IPS-15b (cell line): ENCODE data around the gene SPATA13.

Experiments used
- H3K27me3 ChIP-seq: one replicate; pipeline ENCODE4 v1.6.1; 2013; ENCODE audit warnings: low read length; ENCODE audit not compliant: control insufficient read depth, insufficient read depth
- H3K36me3 ChIP-seq: one replicate; pipeline ENCODE4 v1.6.1; 2013; ENCODE audit warnings: low read length; ENCODE audit not compliant: control insufficient read depth, insufficient read depth
- H3K4me1 ChIP-seq: one replicate; pipeline ENCODE4 v1.6.1; 2013; ENCODE audit warnings: mild to moderate bottlenecking, low read length; ENCODE audit not compliant: control insufficient read depth, insufficient read depth
- H3K4me3 ChIP-seq: one replicate; pipeline ENCODE4 v1.5.1; 2013; ENCODE audit warnings: low read depth, low read length
- H3K9ac ChIP-seq: one replicate; pipeline ENCODE4 v1.6.1; 2013; ENCODE audit warnings: low read depth, mild to moderate bottlenecking, low read length
- H3K9me3 ChIP-seq: one replicate; pipeline ENCODE4 v1.6.1; 2013; ENCODE audit warnings: mild to moderate bottlenecking, low read length; ENCODE audit not compliant: control insufficient read depth, insufficient read depth

SPATA13 gene

GRCh38 chr13:24218977-24219376 lies 58.5 kb downstream of the SPATA13 start:
- Histone ChIP-seq H3K4me1 (peaks cover 10% of the 10 kb centered on the region), H3K9ac (no peak overlapping the region), H3K36me3 (peaks cover 8% of the 10 kb centered on the region), H3K9me3 (no peaks in the 10 kb centered on the region), H3K4me3 (no peak overlapping the region), H3K27me3 (no peaks in the 10 kb centered on the region)

- no peaks in the 10 kb centered on the region for H3K9me3 ChIP-seq
- peaks cover 8% of the 10 kb centered on the region for H3K36me3 ChIP-seq
- H3K27me3 ChIP-seq, result no peaks in the 10 kb centered on the region
- no peak overlapping the region for H3K4me3 ChIP-seq
- peaks cover 8% of the 10 kb centered on the region for H3K4me1 ChIP-seq
- H3K9ac ChIP-seq, result no peak overlapping the region
These were observed 59.7 kb downstream of the SPATA13 start for GRCh38 chr13:24220086-24220703.

GRCh38 chr13:24221007-24221406 lies 60.5 kb downstream of the SPATA13 start:
- Histone ChIP-seq H3K9me3 (no peaks in the 10 kb centered on the region), H3K9ac (no peak overlapping the region), H3K36me3 (peaks cover 8% of the 10 kb centered on the region), H3K4me3 (no peak overlapping the region), H3K27me3 (no peaks in the 10 kb centered on the region), H3K4me1 (peaks cover 8% of the 10 kb centered on the region)

- no peaks in the 10 kb centered on the region for H3K9me3 ChIP-seq
- no peak overlapping the region for H3K4me3 ChIP-seq
- H3K36me3 ChIP-seq, result peaks cover 8% of the 10 kb centered on the region
- H3K27me3 ChIP-seq, result no peaks in the 10 kb centered on the region
- H3K4me1 ChIP-seq, result peaks cover 8% of the 10 kb centered on the region
- H3K9ac ChIP-seq, result no peak overlapping the region
These were observed 62.2 kb downstream of the SPATA13 start for GRCh38 chr13:24222756-24223155.

GRCh38 chr13:24223341-24224231 lies 63.1 kb downstream of the SPATA13 start:
- no peaks in the 10 kb centered on the region for H3K9me3 ChIP-seq
- peaks cover 2% of the 10 kb centered on the region for H3K4me1 ChIP-seq
- no peak overlapping the region for H3K9ac ChIP-seq
- H3K27me3 ChIP-seq, result no peaks in the 10 kb centered on the region
- H3K36me3 ChIP-seq, result peaks cover 8% of the 10 kb centered on the region
- no peak overlapping the region for H3K4me3 ChIP-seq

GRCh38 chr13:24224232-24224680 lies 63.7 kb downstream of the SPATA13 start:
- no peaks in the 10 kb centered on the region for H3K27me3 ChIP-seq
- no peaks in the 10 kb centered on the region for H3K9me3 ChIP-seq
- H3K36me3 ChIP-seq, result peaks cover 8% of the 10 kb centered on the region
- H3K4me3 ChIP-seq, result no peak overlapping the region
- H3K4me1 ChIP-seq, result peaks cover 2% of the 10 kb centered on the region
- no peak overlapping the region for H3K9ac ChIP-seq

GRCh38 chr13:24225062-24225461 lies 64.5 kb downstream of the SPATA13 start:
- no peak overlapping the region for H3K9ac ChIP-seq
- peaks cover 8% of the 10 kb centered on the region for H3K36me3 ChIP-seq

GRCh38 chr13:24225930-24226329 lies 65.4 kb downstream of the SPATA13 start:
- no peak overlapping the region for H3K4me3 ChIP-seq
- peaks cover 8% of the 10 kb centered on the region for H3K36me3 ChIP-seq
- H3K9ac ChIP-seq, result no peak overlapping the region
- H3K9me3 ChIP-seq, result no peaks in the 10 kb centered on the region
- H3K4me1 ChIP-seq, result no peaks in the 10 kb centered on the region
- H3K27me3 ChIP-seq, result no peaks in the 10 kb centered on the region

More at GRCh38 chr13:24225062-24225461, 64.5 kb downstream of the SPATA13 start:
- no peaks in the 10 kb centered on the region for H3K4me1 ChIP-seq
- no peaks in the 10 kb centered on the region for H3K27me3 ChIP-seq
- H3K9me3 ChIP-seq, result no peaks in the 10 kb centered on the region
- no peak overlapping the region for H3K4me3 ChIP-seq

GRCh38 chr13:24226762-24227161 lies 66.2 kb downstream of the SPATA13 start:
- no peaks in the 10 kb centered on the region for H3K27me3 ChIP-seq
- H3K9me3 ChIP-seq, result no peaks in the 10 kb centered on the region
- H3K4me3 ChIP-seq, result no peak overlapping the region
- no peak overlapping the region for H3K9ac ChIP-seq
- H3K4me1 ChIP-seq, result no peaks in the 10 kb centered on the region
- peaks cover 8% of the 10 kb centered on the region for H3K36me3 ChIP-seq

GRCh38 chr13:24228852-24229458 lies 68.4 kb downstream of the SPATA13 start:
- no peaks in the 10 kb centered on the region for H3K27me3 ChIP-seq
- H3K4me1 ChIP-seq, result peaks cover 4% of the 10 kb centered on the region
- no peaks in the 10 kb centered on the region for H3K36me3 ChIP-seq
- H3K9ac ChIP-seq, result no peak overlapping the region
- H3K9me3 ChIP-seq, result no peaks in the 10 kb centered on the region
- H3K4me3 ChIP-seq, result no peak overlapping the region

GRCh38 chr13:24230428-24231072 lies 70.0 kb downstream of the SPATA13 start:
- Histone ChIP-seq H3K36me3 (no peaks in the 10 kb centered on the region), H3K9ac (no peak overlapping the region), H3K4me3 (no peak overlapping the region), H3K9me3 (no peaks in the 10 kb centered on the region), H3K4me1 (peaks cover 4% of the 10 kb centered on the region), H3K27me3 (no peaks in the 10 kb centered on the region)
